Measurements from ENCODE around the gene ESPL1.

Gene ESPL1

GRCh38 chr12:53267999-53268629 lies at the start of gene ESPL1:
TSS of gene ESPL1 (plus strand) at chr12:53268299. CDS start at chr12:53268767, 468 bp downstream.
- peak; percentile 50 for DNase-seq

- DNase-seq = no peak
Observed at GRCh38 chr12:53218551-53219291, 49.4 kb upstream of the ESPL1 start.

- no peak for DNase-seq
Observed at GRCh38 chr12:53219292-53219955, 48.7 kb upstream of the ESPL1 start.

- DNase-seq = no peak
Observed at GRCh38 chr12:53219956-53220693, 48.0 kb upstream of the ESPL1 start.

GRCh38 chr12:53220694-53221202 lies 47.4 kb upstream of the ESPL1 start:
- DNase-seq = no peak

- no peak for DNase-seq
Observed at GRCh38 chr12:53221203-53222080, 46.7 kb upstream of the ESPL1 start.

- DNase-seq = no peak
Observed at GRCh38 chr12:53222170-53222721, 45.9 kb upstream of the ESPL1 start.

GRCh38 chr12:53222806-53223261 lies 45.3 kb upstream of the ESPL1 start:
- no peak for DNase-seq

- DNase-seq = no peak
Observed at GRCh38 chr12:53223389-53224060, 44.6 kb upstream of the ESPL1 start.

GRCh38 chr12:53224061-53224896 lies 43.8 kb upstream of the ESPL1 start:
- no peak for DNase-seq

- DNase-seq = no peak
Observed at GRCh38 chr12:53224897-53225634, 43.0 kb upstream of the ESPL1 start.

GRCh38 chr12:53225635-53226424 lies 42.3 kb upstream of the ESPL1 start:
- DNase-seq = no peak

GRCh38 chr12:53226815-53227214 lies 41.3 kb upstream of the ESPL1 start:
- no peak for DNase-seq

GRCh38 chr12:53227341-53227740 lies 40.8 kb upstream of the ESPL1 start:
- no peak for DNase-seq

GRCh38 chr12:53227836-53228235 lies 40.3 kb upstream of the ESPL1 start:
- DNase-seq = no peak

GRCh38 chr12:53229454-53229853 lies 38.6 kb upstream of the ESPL1 start:
- no peak for DNase-seq

GRCh38 chr12:53230108-53230845 lies 37.8 kb upstream of the ESPL1 start:
- no peak for DNase-seq

GRCh38 chr12:53231671-53231920 lies 36.5 kb upstream of the ESPL1 start:
- DNase-seq = no peak

Measured in NCI-H1092 treated with DMSO at 0.1 percent for 48 hours (cell line).